ENCODE measurements around the gene RABGEF1.
"Not testable (repeated sequence)": the region's sequence is repeated elsewhere in the genome, so short reads cannot be mapped to it uniquely, and the experiment has no call there.

GRCh38 chr7:66696134-66696533 is 44.4 kb upstream of the RABGEF1 start:
- not testable (repeated sequence) for TF ChIP-seq CTCF (conservative IDR thresholded peaks at IDR 0.05; ENCODE audit: low read length); EZH2phosphoT487 (IDR thresholded peaks at IDR 0.05; ENCODE audit: borderline replicate concordance)

Measured in Loucy (cell line).